Activated CD4-positive, CD25-positive, alpha-beta regulatory T cell treated with anti-CD3 and anti-CD28 coated beads, Interleukin-2, amount 50 U/mL, for 72 hours (primary cell): ENCODE results near the gene ATP6V1C2.

ENCODE experiments used
- DNase-seq: peaks from one replicate; pipeline ENCODE4 v3.0.0; 2021

Gene ATP6V1C2, protein sequence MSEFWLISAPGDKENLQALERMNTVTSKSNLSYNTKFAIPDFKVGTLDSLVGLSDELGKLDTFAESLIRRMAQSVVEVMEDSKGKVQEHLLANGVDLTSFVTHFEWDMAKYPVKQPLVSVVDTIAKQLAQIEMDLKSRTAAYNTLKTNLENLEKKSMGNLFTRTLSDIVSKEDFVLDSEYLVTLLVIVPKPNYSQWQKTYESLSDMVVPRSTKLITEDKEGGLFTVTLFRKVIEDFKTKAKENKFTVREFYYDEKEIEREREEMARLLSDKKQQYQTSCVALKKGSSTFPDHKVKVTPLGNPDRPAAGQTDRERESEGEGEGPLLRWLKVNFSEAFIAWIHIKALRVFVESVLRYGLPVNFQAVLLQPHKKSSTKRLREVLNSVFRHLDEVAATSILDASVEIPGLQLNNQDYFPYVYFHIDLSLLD

DNA sequence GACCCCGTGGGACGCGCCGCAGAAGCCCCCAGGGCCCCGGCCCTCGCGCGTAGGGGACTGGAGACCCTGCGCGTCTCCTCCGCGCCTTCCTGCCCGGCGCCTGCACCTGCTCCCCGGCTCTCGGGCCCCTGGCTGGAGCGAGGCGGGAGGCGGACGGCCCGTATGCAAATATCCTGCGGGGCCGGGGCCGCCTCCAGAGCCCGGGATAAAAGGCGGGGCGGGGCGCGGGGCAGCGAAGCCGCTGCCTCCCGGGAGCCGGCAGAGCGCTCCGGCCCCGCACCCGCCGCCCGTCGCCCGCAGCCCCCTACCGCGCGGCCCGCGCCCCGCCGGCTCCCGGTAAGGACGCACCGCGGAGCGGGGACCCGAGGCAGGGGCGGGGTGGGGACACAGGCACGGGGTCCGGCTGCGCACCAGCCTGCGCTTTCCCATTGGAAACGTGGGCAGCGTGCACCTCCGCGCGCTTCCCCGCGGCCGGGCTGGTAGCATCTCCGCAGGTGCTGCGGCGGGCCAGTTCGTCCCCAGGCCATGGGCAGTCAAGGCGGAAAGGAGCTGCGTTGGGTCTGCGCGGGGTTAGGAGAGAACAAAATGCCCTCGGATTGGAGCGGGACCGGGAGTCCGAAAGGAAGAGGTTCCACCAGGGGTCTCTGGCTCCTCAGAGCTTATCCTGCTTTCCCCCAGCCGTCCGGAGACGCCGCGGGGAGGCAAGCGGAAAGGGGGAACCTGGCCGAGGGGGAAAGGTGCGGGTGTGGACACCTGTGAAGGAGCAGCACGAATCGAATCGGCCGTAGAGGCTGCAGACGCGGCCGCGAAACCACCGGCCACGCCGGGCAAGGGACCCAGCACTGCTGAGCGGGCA is at the start of gene ATP6V1C2:
Gene ATP6V1C2 (plus strand): TSS at position 235 of the 856 bp plus-strand sequence. CDS start 1,220 bp downstream, outside the sequence.
- DNase-seq, result peak; percentile 31

DNA sequence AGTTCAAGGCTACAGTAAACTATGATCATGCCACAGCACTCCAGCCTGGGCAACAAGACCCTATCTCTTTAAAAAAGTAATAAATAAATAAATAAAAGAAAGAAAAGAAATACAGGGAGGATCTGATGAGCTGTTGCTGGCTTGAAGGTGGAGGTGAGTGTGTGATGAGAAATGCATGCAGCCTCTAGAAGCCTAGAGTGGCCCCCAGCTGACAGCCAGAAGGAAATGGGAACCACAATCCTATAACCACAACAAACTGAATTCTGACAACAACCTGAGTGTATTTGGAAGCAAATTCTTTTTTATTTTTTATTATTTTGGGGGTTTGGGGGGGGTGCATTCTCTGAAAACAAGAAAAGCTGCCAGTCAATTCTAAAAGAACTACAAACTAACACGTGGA is 46.3 kb upstream of the ATP6V1C2 start:
- no peak for DNase-seq

DNA sequence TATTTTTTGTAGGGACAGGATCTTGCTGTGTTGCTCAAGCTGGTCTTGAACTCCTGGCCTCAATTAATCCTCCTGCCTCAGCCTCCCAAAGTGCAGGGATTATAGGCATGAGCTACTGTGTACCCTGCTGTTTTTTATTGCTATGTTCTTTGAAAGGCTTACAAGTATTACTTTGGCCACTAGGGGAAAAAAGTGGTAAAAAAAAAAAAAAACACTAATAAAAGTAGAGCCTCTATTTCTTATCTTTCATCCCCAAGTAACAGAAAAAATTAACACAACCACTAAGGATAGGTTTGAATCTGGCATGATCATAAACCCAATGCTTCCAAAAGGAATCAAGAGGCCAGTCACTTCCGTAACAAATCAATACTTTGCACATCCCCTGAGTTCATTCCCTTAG is 43.2 kb upstream of the ATP6V1C2 start:
- no peak for DNase-seq

DNA sequence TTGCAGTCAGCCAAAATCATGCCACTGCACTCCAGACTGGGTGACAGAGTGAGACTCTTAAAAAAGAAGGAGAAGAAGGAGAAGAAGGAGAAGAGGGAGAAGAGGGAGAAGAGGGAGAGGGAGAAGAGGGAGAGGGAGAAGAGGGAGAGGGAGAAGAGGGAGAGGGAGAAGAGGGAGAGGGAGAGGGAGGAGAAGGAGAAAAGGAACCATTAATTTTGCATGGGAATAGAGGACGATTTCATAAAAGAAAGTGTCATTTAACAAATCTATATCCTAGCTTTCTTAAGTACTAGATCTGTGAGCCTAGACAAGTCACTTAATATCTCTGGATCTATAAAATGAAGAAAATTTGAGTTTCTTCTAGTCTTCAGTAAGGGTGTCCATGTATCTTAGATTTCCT is 41.2 kb upstream of the ATP6V1C2 start:
- no peak for DNase-seq

DNA sequence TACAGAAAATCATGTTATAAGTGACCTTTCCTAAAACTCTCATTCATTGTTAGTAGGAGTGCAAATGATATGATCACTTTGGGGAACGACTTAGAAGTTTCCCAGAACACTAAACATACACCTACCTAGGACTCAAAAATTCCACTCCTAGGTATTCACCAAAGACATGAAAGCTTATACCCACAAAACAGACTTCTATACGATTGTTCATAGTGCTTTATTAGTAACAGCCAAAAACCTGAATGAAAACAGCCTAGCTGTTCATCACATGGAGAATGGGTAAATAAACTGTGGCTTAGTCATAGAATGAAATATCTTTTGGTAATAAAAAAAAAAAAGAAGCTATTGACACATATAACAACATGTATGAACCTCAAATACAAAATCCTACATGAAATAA is 40.5 kb upstream of the ATP6V1C2 start:
- no peak for DNase-seq

DNA sequence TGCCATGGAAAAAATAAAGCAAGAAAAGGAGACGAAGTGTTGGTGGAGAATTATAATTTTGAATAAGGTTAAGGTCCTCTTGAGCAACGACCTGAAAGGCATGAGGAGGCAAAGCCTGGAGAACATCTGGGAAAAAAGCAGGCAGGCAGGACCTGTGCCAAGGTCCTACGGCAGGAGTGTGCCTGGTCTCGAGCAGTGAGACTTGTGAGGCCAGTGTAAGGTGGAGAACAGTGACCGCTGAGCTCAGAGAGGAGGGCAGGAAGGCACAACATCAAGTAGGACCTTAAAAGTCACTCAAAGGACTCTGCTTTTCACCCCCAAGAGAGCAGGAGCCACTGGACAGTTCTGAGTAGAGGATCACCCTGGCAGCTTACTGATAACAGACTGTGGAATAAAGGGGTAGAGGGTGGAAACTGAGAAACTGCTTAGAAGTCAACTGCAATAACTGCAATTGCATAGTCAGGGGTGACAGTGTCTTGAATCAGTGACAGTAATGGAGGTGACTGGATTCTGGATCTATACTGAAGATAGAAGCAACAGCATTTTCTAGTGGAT is 35.2 kb upstream of the ATP6V1C2 start:
- DNase-seq, result no peak

DNA sequence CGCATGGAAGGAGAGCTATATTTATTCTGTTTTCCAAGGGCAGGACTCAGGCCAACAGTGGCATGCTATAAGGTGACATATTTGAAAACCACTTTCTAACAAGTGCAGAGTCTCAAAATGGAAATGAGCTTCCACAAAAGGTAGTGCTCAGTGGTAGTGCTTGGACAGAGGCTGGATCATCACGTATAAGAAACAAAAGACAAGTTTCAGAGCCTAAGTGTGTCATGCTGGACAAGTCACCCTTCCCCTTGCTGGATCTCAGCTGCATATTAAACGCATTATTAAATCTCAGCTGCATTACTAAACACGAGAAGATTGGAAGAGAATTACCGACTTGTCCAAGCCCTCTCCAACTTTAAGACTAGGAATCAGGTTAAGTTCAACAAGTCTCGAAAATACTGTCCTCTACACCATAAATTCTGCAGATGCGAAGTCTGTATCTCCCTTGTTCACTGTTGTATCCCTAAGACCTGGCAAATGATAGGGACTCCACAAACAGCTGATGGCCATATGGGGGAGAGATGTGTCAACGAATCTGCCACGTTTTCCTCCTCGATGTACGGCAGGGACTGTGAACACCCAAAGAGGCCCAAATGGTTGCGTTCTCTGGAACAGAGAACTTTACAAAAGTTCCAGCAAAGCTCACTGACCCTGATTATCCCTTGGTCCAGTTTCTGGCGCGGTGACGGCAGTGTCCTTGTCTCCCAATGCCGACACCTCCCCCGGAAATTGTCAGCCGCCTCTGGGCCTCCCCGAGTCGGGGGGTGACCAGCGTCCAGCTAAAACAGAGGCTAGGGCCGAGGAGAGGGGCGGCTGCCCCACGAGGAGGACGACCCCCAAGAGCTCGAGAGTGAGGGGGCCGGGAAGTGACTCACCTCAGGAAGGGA is 32.3 kb upstream of the ATP6V1C2 start:
- no peak for DNase-seq

DNA sequence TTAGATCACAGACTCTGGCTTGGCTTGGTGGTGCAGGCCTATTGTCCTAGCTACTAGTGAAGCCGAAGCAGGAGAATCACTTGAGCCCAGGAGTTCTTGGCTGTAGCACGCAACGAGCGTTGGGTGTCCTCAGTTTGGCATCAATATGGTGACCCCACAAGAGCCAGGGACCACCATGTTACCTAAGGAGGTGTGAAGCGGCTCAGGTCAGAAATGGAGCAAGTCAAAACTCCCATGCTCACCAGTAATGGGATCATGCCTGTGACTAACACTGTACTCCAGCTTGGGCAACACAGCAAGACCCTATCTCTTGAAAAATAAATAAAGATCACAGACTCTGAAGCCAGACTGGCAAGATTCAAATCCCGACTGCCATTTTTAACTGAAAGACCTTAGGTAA is 29.9 kb upstream of the ATP6V1C2 start:
- DNase-seq, result no peak

DNA sequence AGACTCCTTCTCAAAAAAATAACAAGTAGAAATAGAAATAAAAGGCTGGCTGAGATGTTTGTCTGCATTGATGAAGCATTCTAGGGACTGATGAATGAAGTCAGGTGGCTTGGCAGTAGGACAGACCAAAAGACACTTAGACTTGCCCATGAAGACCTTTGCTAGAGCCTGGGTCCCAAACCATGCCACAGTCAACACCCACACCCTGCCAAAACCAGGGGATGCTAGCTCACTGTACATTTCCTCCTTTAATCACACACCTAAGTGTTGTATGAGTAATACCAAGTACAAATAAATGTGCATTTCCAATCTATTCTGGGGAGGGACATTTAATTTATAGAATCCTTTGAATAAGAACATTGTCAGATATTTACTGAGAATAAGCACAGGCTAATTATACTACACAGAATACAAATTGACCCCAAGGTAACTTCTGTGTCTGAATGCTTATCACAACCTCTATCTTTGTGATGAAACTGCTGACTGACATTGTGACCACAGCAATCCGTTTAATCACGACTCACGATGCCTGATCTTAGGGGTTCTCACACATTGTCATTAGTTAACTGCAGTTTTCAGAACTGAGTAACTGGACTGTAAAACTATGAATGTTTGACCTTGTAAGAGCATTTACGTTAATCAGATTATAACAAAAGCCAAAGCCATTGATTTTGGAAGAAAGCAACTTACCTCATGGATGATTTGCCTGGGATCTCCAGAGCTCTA is 21.2 kb upstream of the ATP6V1C2 start:
- no peak for DNase-seq

DNA sequence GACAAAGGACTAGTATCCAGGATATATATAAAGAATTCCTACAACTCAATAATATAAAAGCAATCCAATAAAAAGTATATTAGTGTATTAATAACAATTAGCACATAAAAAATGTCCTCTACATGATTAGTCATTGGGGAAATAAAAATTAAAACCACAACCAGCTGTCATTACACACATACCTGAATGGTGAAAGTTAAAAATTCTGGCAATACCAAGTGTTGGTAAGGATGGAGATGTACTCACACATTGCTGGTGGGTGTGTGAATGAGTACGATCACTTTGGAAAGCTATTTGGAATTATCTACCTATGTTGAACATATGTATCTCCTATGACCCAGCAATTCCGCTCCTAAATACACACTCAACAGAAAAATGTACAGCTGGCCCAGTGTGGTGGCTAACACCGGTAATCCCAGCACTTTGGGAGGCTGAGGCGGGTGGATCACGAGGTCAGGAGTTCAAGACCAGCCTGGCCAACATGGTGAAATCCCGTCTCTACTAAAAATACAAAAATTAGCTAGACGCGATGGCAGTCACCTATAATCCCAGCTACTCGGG is 17.3 kb upstream of the ATP6V1C2 start:
- DNase-seq, result no peak

DNA sequence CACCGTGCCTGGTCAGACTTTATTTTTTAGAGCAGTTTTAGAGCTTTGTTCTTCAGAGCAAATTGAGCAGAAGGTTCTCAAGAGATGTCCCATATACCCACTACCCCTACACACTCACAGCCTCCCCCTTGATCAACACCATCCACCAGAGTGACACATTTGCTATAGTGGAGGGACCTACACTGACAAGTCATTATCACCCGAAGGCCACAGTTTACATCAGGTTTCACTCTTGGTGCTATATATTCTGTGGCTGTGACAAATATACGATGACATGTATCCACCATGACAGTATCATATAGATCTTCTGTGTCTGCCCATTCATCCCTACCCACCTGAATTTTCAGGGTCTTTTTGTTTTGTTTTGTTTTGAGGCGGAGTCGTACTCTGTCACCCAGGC is 15.4 kb upstream of the ATP6V1C2 start:
- DNase-seq, result no peak

DNA sequence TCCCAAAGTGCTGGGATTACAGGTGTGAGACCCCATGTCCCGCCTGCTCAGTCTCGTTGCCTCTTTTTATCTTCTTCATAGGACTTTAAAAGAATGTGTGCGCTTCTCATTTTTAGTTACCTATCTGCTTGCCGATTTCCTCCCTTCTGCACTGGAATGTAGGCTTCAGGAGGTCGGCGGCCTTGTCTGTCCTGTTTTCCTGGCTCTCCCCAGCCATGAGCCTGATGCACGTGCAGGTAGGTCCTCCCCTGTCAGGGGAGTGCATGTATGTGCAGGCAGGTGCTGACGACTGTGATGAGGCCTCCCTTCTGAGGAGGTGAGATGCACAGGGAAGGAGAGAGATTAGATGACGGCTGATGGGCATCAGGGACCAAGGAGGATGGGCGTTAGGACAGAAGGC is 13.6 kb upstream of the ATP6V1C2 start:
- no peak for DNase-seq

DNA sequence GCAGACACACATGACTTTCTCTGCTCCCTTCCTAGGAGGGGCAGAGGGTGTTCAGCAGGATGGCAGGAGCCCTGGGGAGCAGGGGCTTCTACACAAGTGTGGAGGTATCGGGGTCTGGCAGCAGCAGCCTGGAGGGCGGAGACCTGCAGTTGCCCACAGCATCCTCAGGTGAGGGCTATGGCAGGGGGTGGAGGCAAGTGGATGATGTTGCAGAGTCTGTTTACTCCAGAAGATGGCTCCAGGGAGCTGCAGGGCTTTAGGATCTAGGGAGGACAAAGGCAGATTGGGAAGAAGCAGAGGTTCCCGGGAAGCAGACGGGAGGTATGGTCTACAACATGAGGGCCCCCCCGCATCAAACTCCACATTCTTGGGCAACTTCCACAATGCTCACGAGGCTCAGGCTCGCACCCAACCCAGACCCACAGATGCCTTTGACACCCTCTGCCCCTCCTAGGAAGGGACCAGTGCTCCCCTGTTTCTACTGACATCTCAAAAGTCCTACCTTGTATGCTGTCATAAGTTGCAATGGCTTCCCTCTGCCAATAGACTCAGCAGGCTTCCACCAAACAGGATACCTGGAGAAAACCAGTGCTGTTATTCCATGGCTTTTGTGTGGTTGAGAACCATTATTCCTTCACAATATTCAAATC is 12.0 kb upstream of the ATP6V1C2 start:
- no peak for DNase-seq

DNA sequence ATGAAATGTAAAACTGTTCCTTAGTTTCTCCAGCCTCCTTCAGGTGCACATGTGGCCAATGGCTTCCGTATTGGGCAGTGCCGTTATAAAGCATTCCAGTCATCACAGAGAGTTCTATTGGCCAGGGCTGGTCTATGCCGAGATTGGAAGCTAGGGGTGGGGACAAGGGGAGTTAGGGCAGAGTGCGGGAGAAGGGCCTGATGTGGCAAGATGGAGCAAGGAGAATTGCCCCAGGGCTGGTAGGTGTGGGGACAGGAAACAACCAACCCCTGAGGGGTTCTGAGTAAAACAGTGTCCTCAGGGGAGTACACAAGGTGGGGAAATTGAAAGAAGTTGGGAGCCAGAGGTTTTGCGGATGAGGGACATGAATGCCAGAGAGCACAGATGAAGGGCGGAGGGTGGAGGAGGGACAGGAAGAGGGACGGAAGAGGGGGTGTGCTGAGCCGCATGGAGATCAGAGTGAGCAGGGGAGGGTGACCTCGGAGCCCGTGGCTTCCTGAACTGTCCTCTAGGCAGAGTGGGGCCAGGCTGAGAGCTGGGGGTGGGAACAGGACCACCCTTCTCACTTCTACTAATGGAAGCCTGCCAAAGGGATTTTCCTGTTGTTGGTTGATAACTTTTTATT is 9.1 kb upstream of the ATP6V1C2 start:
- no peak for DNase-seq

DNA sequence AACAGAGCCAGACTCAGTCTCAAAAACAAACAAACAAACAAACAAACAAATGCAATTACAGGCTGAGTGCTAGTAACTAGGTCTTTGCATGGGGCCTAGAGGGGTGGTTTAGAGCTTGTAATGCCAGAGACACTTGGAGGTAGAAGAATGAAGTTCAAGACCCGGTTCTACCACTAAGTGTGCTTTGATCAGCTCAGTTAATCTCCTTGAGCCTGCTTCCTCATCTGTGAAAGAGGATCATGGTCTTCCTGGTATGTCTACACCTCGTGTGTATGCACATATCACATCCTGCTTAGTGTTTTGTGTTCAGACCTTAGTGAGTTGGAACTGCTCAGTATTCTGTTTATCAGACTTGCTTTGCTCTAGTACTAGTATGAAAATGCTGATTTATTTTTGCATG is 4.8 kb upstream of the ATP6V1C2 start:
- DNase-seq, result no peak

DNA sequence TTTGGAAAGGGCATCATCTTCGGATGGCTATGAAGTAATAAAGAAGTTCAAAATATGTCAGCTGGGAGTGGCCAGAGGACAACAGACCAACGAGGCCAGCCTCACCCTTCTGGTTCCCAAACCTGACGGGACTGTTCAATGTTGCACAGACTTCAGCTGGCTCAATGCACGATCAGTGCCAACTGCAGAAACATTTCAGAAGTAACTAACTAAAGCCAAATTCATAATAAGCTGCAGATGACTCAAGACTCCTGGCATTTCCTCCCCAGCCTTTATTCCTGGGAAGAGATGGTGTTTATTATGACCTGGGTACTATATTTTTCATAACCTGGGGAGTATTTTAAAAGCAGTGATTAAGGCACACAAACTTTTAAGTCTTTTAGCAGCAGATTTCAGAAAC is 3.8 kb upstream of the ATP6V1C2 start:
- DNase-seq, result no peak

DNA sequence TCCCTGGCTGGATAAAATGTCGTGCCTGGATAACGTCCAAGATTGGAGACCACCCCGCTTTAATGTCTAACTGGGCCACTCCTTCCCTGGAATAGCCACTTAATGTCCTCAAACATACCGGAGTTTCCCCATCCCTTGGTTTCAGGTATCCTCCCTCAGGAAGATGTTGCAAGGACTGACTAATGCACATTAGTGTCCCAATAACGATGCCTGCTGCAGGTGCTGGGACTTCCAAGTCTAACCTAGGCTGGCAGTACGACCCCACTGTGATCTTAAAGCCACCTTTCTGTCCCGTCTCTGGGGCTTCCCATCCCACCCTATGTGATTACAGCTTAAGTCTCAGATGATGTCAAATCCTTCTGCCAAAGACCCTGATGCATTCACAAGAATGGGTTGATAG is 1.1 kb upstream of the ATP6V1C2 start:
- DNase-seq, result no peak

DNA sequence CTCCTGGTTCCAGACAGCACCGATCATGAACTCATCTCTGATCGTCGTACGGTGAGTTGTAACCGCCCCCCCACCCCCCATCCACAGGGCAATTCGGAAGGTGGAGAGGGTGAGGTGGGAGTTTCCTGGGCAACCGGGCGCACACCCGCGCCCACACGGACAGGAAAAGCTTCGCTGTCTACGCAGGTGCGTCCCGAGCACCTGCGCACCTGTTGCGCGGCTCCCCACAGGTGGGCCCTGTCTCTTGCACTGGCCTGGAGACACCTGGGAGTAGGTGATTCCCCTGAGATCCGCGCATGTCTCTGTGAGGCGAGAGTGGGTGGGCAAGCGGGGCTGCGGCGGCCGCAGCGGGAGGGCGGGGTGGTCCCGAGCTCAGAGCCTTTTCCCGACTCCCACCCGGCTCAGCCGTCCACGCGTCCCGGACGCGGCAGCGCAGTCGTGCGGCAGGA is 459 bp upstream of the ATP6V1C2 start:
- DNase-seq, result no peak

DNA sequence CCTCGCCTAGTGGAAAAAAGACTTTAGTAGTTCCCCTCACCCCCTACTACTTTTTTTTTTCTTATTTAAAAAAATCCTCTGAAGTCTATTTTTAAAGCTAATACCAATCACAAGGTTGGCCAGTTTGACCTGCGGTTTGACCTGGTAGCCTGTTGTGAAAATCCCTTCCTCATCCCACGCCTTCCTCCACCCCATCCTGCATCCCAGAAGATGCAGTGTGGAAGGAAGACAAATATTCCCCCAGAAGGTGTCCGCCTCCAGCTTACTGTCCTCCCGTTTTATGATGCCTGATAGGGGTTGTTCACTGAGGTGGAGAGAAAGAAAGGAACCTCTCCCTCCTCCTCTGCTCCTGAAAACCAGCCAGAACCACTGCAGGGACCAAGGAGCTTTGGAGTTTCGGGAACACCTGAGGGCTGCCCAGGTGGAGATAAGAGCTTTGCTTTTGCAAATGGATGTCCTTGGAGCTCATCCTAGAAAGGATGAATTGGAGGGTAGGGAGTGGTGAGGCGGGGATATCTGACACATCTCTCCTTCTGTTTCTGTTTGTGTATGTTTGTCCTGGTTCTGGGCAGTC is 909 bp downstream of the ATP6V1C2 start:
- no peak for DNase-seq

DNA sequence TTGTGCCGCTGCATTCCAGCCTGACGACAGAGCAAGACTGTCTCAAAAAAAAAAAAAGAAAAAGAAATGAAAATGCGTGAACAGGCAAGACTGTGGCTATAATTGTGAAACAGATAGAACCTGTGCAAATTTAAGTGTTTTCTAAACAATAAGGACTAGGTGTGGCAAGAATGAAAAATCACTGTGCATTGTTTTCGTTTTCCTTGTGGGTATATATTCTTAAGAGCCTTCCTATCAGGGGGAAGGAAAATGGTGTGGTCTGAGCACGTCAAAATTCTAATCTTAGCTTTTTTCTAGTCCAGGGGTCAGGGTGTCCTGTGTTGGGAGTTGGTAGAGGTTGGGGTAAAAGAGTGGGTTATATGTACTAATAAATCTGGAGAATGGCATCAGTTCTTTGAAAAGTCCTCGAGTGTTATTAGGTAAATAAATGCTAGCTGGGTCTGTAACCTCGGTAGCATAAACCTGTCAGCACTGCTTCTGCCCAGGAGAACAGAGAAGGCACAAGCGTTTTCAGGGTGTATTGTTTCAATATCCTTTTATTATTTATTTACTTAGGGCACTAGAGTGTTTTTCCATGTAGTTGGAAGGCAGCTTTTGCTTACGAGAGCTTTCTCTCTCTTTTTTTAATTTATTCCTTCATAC is 11.6 kb downstream of the ATP6V1C2 start:
- DNase-seq, result no peak
